Choroid plexus epithelial cell (primary cell): ENCODE measurements around the gene SHISAL1.

Experiments
- DNase-seq: peaks from one replicate; pipeline ENCODE4 v3.0.0-alpha.2; 2010; ENCODE audit warnings: low read depth
- H3K4me3 ChIP-seq: 2 replicates; pipeline ENCODE4 v1.5.1; 2011; ENCODE audit warnings: low read depth, mild to moderate bottlenecking, control low read depth, low read length, moderate library complexity
- CTCF ChIP-seq: conservative IDR thresholded peaks from 2 replicates; pipeline ENCODE4 v1.5.1; 2011; ENCODE audit warnings: low read depth, mild to moderate bottlenecking, control low read depth, inconsistent platforms, low read length, moderate library complexity

SHISAL1 gene

GRCh38 chr22:44260216-44261035 is 52.3 kb downstream of the SHISAL1 start:
- no peak overlapping the region for H3K4me3 ChIP-seq
- no peak for TF ChIP-seq CTCF
- DNase-seq: no peak

GRCh38 chr22:44259366-44260215 is 53.2 kb downstream of the SHISAL1 start:
- no peak for TF ChIP-seq CTCF
- no peak for DNase-seq
- H3K4me3 ChIP-seq: no peak overlapping the region

- no peak for TF ChIP-seq CTCF
- no peak for DNase-seq
- H3K4me3 ChIP-seq: no peak overlapping the region
Observed at GRCh38 chr22:44256556-44257485, 55.9 kb downstream of the SHISAL1 start.

- no peak for DNase-seq
- TF ChIP-seq CTCF: no peak
- H3K4me3 ChIP-seq: no peak overlapping the region
Observed at GRCh38 chr22:44256085-44256484, 56.7 kb downstream of the SHISAL1 start.

- no peak overlapping the region for H3K4me3 ChIP-seq
- no peak for TF ChIP-seq CTCF
- DNase-seq: no peak
Observed at GRCh38 chr22:44254811-44255210, 57.9 kb downstream of the SHISAL1 start.

- no peak for DNase-seq
- no peak overlapping the region for H3K4me3 ChIP-seq
- no peak for TF ChIP-seq CTCF
Observed at GRCh38 chr22:44249376-44250147, 63.2 kb downstream of the SHISAL1 start.
